K562 (cell line): ENCODE measurements around the gene HPN. TPM values are rescaled to one million over a fixed set of nuclear protein-coding genes. Genes with fewer than 3 reads are reported as not detected.

Experiments used
- ELF2 ChIP-seq: fragments of 250-450 bp; sonication (Bioruptor Pico); IDR thresholded peaks from 2 replicates; pipeline ENCODE4 v1.5.0; 2021; ENCODE audit warnings: mild to moderate bottlenecking
- GTF2A2 ChIP-seq: IDR thresholded peaks from 2 replicates; pipeline ENCODE4 v1.6.1; 2016; ENCODE audit warnings: mild to moderate bottlenecking, missing genetic modification characterization, missing compliant biosample characterization
- ILF3 ChIP-seq: fragments of 450-650 bp; IDR thresholded peaks from 2 replicates; pipeline ENCODE4 v1.6.1; 2018; ENCODE audit warnings: antibody characterized with exemption, mild to moderate bottlenecking, moderate library complexity, borderline replicate concordance
- MYC ChIP-seq, 2 experiments: fragments of 250-450 bp in 1 of 2; sonication (Bioruptor Pico) in 1 of 2; IDR thresholded peaks; 2 replicates each; pipeline versions ENCODE4 v1.5.1 to v1.6.1; 2012 to 2021; ENCODE audit warnings: low read depth in 2 of 2, borderline replicate concordance in 1 of 2, improper control_type of control experiment in 1 of 2, low read length in 1 of 2, mild to moderate bottlenecking in 1 of 2, moderate library complexity in 1 of 2
- NCOA2 ChIP-seq, 2 experiments: fragments of 450-650 bp; IDR thresholded peaks; 2 replicates each; pipeline ENCODE4 v1.6.1; 2018; ENCODE audit warnings: mild to moderate bottlenecking in 2 of 2, moderate library complexity in 1 of 2; ENCODE audit not compliant: partially characterized antibody in 2 of 2
- POLR2B ChIP-seq: fragments of 450-650 bp; IDR thresholded peaks from 2 replicates; pipeline ENCODE4 v1.6.1; 2018; ENCODE audit warnings: low read depth; ENCODE audit not compliant: partially characterized antibody
- SRF ChIP-seq, 2 experiments: fragments of 250-450, 450-650 bp in 1 of 2; sonication (Bioruptor Pico) in 1 of 2; sonication (generic) in 1 of 2; formaldehyde crosslinking; IDR thresholded peaks; 2 replicates each; pipeline versions ENCODE4 v1.5.0 to v1.5.1; 2020 to 2022; ENCODE audit warnings: mild to moderate bottlenecking in 1 of 2, missing genetic modification reagents in 1 of 2
- TRIM24 ChIP-seq, 2 experiments: fragments of 450-650 bp; IDR thresholded peaks; 2 replicates each; pipeline ENCODE4 v1.6.1; 2016
- ZNF316 ChIP-seq: fragments of 450-650 bp; IDR thresholded peaks from 2 replicates; pipeline ENCODE4 v1.6.1; 2016
- ZNF324 ChIP-seq: fragments of 250-450 bp; sonication (Bioruptor Pico); IDR thresholded peaks from 2 replicates; pipeline ENCODE4 v1.4.0; 2020; ENCODE audit warnings: mild to moderate bottlenecking
- polyA plus RNA-seq, 8 experiments: library from polyadenylated mRNA; depleted of rRNA in 4 of 8; stranded (reverse) in 5 of 8; unstranded in 3 of 8; fragments of >200 nt; fragmentation: Nextera tagmentation in 2 of 8; fragmentation: Illumina TruSeq in 1 of 8; extraction: Ambion mirVana in 2 of 8; extraction: Trizol in 1 of 8; gene quantifications; 2 replicates each; pipeline versions ENCODE4 v1.2.1 to v1.2.3, GENCODE V29; 2011 to 2014; ENCODE audit warnings: inconsistent platforms in 1 of 8, missing spikeins in 1 of 8
- total RNA-seq, 7 experiments: library from RNA; depleted of rRNA in 6 of 7; stranded (reverse); fragments of >200 nt in 6 of 7; fragmentation: Illumina TruSeq in 2 of 7; extraction: Trizol in 2 of 7; gene quantifications; 2 replicates each; pipeline versions ENCODE4 v1.2.1 to v1.2.3, GENCODE V29; 2011 to 2021; ENCODE audit warnings: low replicate concordance in 1 of 7
- TF ChIP-seq, protein P1 (sequence below), 2 experiments: fragments of 450-650 bp; IDR thresholded peaks; 2 replicates each; pipeline ENCODE4 v1.6.1; 2018; ENCODE audit warnings: mild to moderate bottlenecking in 2 of 2, low read depth in 1 of 2; ENCODE audit not compliant: partially characterized antibody in 2 of 2
- TF ChIP-seq, protein P2 (sequence below): fragments of 450-650 bp; formaldehyde crosslinking; IDR thresholded peaks from 2 replicates; pipeline ENCODE4 v1.4.0; 2020; ENCODE audit warnings: mild to moderate bottlenecking
- TF ChIP-seq, protein P3 (sequence below): fragments of 250-450 bp; sonication (Bioruptor Pico); IDR thresholded peaks from 2 replicates; pipeline ENCODE4 v1.5.0; 2022; ENCODE audit warnings: mild to moderate bottlenecking
- TF ChIP-seq, protein P4 (sequence below): fragments of 250-450 bp; sonication (Bioruptor Pico); IDR thresholded peaks from 2 replicates; pipeline ENCODE4 v1.8.0; 2021; ENCODE audit warnings: moderate library complexity, mild to moderate bottlenecking, inconsistent platforms
- TF ChIP-seq, protein P5 (sequence below): sonication (generic); formaldehyde crosslinking; IDR thresholded peaks from 2 replicates; pipeline ENCODE4 v1.8.1; 2023; ENCODE audit warnings: mild to moderate bottlenecking, missing genetic modification reagents

HPN gene
- total and polyA plus RNA-seq, 9 of the 15 experiments (the other 6 are each of a cell fraction or from before 2014, with no cell fraction given) = 0.10 to 0.20 TPM; not detected in 7

DNA sequence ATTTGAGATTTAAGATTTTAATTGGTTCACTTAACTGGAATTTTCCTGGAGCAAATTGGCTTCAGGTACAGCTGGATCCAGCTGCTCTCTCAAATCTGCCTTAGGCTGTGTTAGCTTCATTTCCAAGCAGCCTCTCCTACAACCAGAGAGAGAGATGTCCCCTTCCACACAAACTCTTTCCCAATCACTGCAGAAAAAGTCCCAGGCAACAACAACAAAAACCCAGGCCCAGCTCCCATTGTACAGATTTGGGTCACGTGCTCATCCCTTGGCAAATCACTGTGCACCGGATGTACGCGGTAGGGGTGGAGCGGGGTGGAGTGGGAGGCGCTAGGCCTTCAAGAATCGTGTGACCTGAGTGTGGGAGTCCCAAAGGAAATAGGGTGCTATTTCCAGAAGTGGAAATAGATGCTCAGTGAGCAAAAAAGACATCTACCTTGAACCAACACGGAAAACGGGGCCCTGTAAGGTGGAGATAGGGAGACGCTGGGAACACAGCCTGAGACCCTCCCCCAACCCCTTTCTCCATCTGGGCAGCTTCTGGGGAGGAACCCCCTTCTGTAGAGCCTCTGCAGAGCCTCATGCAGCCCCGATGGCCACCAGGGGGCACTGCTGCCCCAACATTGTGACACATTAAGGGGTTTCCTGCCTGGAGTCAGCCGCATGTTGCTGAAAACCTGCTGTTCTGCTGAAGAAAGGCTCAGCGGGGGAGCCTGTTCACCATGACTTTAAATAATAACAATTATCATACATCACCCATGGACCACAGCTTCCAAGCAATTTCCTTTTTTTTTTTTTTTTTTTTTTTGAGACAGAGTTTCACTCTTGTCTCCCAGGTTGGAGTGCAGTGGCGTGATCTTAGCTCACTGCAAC lies 25.4 kb downstream of the HPN start (continued):
- TF ChIP-seq MYC (IDR thresholded peaks at IDR 0.05; ENCODE audit: low read depth, low read length) (peak; percentile 72; the same call in 1 of the 2 replicates), MYC (CRISPR knock-in tag; IDR thresholded peaks at IDR 0.05; ENCODE audit: borderline replicate concordance, low read depth) (no peak), NCOA2 (IDR thresholded peaks at IDR 0.05; ENCODE audit: partially characterized antibody in 2 of 2) (no peak), ILF3 (no peak), POLR2B (no peak), SRF (CRISPR knock-in tag; IDR thresholded peaks at IDR 0.05) (peak in 1 of 2 experiments; percentile 48; a peak in 2 of 4 replicates), ZNF324 (no peak), ZNF316 (no peak), TRIM24 (IDR thresholded peaks at IDR 0.05) (no peak), GTF2A2 (tag) (no peak), ELF2 (CRISPR knock-in tag) (no peak)
- TF ChIP-seq, protein P1, sequence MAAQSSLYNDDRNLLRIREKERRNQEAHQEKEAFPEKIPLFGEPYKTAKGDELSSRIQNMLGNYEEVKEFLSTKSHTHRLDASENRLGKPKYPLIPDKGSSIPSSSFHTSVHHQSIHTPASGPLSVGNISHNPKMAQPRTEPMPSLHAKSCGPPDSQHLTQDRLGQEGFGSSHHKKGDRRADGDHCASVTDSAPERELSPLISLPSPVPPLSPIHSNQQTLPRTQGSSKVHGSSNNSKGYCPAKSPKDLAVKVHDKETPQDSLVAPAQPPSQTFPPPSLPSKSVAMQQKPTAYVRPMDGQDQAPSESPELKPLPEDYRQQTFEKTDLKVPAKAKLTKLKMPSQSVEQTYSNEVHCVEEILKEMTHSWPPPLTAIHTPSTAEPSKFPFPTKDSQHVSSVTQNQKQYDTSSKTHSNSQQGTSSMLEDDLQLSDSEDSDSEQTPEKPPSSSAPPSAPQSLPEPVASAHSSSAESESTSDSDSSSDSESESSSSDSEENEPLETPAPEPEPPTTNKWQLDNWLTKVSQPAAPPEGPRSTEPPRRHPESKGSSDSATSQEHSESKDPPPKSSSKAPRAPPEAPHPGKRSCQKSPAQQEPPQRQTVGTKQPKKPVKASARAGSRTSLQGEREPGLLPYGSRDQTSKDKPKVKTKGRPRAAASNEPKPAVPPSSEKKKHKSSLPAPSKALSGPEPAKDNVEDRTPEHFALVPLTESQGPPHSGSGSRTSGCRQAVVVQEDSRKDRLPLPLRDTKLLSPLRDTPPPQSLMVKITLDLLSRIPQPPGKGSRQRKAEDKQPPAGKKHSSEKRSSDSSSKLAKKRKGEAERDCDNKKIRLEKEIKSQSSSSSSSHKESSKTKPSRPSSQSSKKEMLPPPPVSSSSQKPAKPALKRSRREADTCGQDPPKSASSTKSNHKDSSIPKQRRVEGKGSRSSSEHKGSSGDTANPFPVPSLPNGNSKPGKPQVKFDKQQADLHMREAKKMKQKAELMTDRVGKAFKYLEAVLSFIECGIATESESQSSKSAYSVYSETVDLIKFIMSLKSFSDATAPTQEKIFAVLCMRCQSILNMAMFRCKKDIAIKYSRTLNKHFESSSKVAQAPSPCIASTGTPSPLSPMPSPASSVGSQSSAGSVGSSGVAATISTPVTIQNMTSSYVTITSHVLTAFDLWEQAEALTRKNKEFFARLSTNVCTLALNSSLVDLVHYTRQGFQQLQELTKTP (IDR thresholded peaks at IDR 0.05; ENCODE audit: low read depth in 1 of 2, partially characterized antibody in 2 of 2) = no peak
- TF ChIP-seq, protein P2, sequence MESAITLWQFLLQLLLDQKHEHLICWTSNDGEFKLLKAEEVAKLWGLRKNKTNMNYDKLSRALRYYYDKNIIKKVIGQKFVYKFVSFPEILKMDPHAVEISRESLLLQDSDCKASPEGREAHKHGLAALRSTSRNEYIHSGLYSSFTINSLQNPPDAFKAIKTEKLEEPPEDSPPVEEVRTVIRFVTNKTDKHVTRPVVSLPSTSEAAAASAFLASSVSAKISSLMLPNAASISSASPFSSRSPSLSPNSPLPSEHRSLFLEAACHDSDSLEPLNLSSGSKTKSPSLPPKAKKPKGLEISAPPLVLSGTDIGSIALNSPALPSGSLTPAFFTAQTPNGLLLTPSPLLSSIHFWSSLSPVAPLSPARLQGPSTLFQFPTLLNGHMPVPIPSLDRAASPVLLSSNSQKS = no peak
- TF ChIP-seq, protein P3, sequence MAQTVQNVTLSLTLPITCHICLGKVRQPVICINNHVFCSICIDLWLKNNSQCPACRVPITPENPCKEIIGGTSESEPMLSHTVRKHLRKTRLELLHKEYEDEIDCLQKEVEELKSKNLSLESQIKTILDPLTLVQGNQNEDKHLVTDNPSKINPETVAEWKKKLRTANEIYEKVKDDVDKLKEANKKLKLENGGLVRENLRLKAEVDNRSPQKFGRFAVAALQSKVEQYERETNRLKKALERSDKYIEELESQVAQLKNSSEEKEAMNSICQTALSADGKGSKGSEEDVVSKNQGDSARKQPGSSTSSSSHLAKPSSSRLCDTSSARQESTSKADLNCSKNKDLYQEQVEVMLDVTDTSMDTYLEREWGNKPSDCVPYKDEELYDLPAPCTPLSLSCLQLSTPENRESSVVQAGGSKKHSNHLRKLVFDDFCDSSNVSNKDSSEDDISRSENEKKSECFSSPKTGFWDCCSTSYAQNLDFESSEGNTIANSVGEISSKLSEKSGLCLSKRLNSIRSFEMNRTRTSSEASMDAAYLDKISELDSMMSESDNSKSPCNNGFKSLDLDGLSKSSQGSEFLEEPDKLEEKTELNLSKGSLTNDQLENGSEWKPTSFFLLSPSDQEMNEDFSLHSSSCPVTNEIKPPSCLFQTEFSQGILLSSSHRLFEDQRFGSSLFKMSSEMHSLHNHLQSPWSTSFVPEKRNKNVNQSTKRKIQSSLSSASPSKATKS (CRISPR knock-in tag) = no peak
- TF ChIP-seq, protein P4, sequence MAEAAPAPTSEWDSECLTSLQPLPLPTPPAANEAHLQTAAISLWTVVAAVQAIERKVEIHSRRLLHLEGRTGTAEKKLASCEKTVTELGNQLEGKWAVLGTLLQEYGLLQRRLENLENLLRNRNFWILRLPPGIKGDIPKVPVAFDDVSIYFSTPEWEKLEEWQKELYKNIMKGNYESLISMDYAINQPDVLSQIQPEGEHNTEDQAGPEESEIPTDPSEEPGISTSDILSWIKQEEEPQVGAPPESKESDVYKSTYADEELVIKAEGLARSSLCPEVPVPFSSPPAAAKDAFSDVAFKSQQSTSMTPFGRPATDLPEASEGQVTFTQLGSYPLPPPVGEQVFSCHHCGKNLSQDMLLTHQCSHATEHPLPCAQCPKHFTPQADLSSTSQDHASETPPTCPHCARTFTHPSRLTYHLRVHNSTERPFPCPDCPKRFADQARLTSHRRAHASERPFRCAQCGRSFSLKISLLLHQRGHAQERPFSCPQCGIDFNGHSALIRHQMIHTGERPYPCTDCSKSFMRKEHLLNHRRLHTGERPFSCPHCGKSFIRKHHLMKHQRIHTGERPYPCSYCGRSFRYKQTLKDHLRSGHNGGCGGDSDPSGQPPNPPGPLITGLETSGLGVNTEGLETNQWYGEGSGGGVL = no peak
- TF ChIP-seq, protein P5, sequence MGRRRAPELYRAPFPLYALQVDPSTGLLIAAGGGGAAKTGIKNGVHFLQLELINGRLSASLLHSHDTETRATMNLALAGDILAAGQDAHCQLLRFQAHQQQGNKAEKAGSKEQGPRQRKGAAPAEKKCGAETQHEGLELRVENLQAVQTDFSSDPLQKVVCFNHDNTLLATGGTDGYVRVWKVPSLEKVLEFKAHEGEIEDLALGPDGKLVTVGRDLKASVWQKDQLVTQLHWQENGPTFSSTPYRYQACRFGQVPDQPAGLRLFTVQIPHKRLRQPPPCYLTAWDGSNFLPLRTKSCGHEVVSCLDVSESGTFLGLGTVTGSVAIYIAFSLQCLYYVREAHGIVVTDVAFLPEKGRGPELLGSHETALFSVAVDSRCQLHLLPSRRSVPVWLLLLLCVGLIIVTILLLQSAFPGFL (CRISPR knock-in tag) = no peak
